Tibial artery (tissue), 4 donors: ENCODE measurements around the gene CHST11.

Source experiments
- DNase-seq, 2 donors: peaks; one replicate each; pipeline ENCODE4 v3.0.0-alpha.2; 2019
- H3K27ac ChIP-seq, 2 donors: fragments of 200-600 bp; sonication (generic) in 1 of 2; 1 replicate in 1 of 2; 2 replicates in 1 of 2; pipeline ENCODE4 v1.5.1; 2018 to 2019; ENCODE audit warnings: mild to moderate bottlenecking in 1 of 2
- H3K27me3 ChIP-seq, 2 donors: fragments of 200-600 bp; sonication (generic) in 1 of 2; one replicate each; pipeline versions ENCODE4 v1.5.1 to v1.6.0; 2016 to 2019
- H3K36me3 ChIP-seq, 3 donors: fragments of 200-600 bp; sonication (generic) in 2 of 3; one replicate each; pipeline ENCODE4 v1.5.1; 2016 to 2019; ENCODE audit warnings: mild to moderate bottlenecking in 2 of 3
- H3K4me1 ChIP-seq, 4 donors: fragments of 200-600 bp; sonication (generic) in 2 of 4; 1 replicate in 3 of 4; 2 replicates in 1 of 4; pipeline ENCODE4 v1.5.1; 2016 to 2019
- H3K4me3 ChIP-seq, 2 donors: fragments of 200-600 bp; sonication (generic) in 1 of 2; 1 replicate in 1 of 2; 2 replicates in 1 of 2; pipeline ENCODE4 v1.5.1; 2018 to 2019; ENCODE audit warnings: mild to moderate bottlenecking in 2 of 2
- H3K9me3 ChIP-seq, 3 donors: fragments of 200-600 bp; sonication (generic) in 1 of 3; one replicate each; pipeline ENCODE4 v1.5.1; 2016 to 2019
- intact Hi-C: fragments of 100-400 bp; cut with DNase I; formaldehyde crosslinking; loops from one replicate; pipeline ENCODE4 v1.15.0; 2023; ENCODE audit warnings: low total_unique reads
- TF ChIP-seq, protein P1 (sequence below), 2 experiments: fragments of 200-600 bp in 1 of 2; fragments of 450-650 bp in 1 of 2; IDR thresholded peaks; one replicate each; pipeline ENCODE4 v1.5.1; 2017 to 2019; ENCODE audit warnings: antibody characterized with exemption in 2 of 2, mild to moderate bottlenecking in 1 of 2, moderate library complexity in 1 of 2

Gene CHST11

DNA sequence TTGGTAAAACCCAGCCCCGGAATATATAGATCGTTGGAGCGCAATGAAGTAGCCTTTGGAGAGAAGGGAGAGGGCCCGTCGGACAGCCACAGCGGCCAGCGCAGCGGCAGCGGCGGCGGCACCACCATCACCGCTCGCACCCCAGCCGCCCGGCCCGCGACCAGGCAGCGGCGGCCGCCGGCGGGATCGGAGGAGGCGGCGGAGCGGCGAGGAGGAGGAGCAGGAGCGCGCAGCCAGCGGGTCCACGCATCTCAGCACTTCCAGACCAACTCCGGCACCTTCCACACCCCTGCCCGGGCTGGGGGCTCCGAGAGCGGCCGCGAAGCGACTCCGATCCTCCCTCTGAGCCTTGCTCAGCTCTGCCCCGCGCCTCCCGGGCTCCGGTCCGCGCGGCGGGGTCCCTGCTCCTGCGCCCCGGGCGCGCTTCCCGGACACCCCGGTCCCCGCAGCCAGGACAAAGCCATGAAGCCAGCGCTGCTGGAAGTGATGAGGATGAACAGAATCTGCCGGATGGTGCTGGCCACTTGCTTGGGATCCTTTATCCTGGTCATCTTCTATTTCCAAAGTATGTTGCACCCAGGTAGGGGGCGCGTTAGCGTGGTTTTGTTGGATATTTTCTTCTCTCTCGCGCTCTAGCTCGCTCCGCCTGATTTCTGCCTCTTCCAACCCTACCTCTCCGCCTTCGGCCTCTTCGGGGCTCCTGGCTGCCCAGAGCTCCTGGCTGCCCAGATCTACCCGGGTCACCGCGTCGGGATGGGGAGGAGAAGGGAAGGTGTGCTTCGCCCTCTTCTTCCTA, 400 bp downstream of the CHST11 start:
- intact Hi-C loops, result loop anchor here (5.0 kb wide), 3 partner anchors 215 to 1835 kb away; no protein-coding TSS in a partner anchor
- peaks cover 0 to 14% (median 6%) of the 10 kb centered on the region in 4 donors for H3K4me1 ChIP-seq
- H3K27ac ChIP-seq, result peak overlapping the region; percentile 79 to 81
- H3K4me3 ChIP-seq, result peak overlapping the region; percentile 59 to 72
- H3K27me3 ChIP-seq, result no peaks in the 10 kb centered on the region
- H3K36me3 ChIP-seq, result no peaks in the 10 kb centered on the region
- DNase-seq, result peak; percentile 83 to 84
- TF ChIP-seq, protein P1, sequence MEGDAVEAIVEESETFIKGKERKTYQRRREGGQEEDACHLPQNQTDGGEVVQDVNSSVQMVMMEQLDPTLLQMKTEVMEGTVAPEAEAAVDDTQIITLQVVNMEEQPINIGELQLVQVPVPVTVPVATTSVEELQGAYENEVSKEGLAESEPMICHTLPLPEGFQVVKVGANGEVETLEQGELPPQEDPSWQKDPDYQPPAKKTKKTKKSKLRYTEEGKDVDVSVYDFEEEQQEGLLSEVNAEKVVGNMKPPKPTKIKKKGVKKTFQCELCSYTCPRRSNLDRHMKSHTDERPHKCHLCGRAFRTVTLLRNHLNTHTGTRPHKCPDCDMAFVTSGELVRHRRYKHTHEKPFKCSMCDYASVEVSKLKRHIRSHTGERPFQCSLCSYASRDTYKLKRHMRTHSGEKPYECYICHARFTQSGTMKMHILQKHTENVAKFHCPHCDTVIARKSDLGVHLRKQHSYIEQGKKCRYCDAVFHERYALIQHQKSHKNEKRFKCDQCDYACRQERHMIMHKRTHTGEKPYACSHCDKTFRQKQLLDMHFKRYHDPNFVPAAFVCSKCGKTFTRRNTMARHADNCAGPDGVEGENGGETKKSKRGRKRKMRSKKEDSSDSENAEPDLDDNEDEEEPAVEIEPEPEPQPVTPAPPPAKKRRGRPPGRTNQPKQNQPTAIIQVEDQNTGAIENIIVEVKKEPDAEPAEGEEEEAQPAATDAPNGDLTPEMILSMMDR (IDR thresholded peaks at IDR 0.05), result peak; percentile 29 to 37
- H3K9me3 ChIP-seq, result no peaks in the 10 kb centered on the region

- no peaks in the 10 kb centered on the region for H3K9me3 ChIP-seq
- H3K27me3 ChIP-seq, result no peaks in the 10 kb centered on the region
- H3K4me3 ChIP-seq, result peak overlapping the region; percentile 59 to 72
- intact Hi-C loops, result loop anchor here (5.0 kb wide), 3 partner anchors 214 to 1834 kb away; no protein-coding TSS in a partner anchor
- DNase-seq, result peak; percentile 34 to 72
- no peaks in the 10 kb centered on the region for H3K36me3 ChIP-seq
- H3K4me1 ChIP-seq, result peaks cover 0 to 14% (median 6%) of the 10 kb centered on the region in 4 donors
- TF ChIP-seq, protein P1 (IDR thresholded peaks at IDR 0.05), result peak in 1 of 2 experiments; percentile 11
- H3K27ac ChIP-seq, result peak overlapping the region; percentile 79 to 81
These were observed 1.3 kb downstream of the CHST11 start for GRCh38 chr12:104457746-104458693.

GRCh38 chr12:104458694-104459367, 2.1 kb downstream of the CHST11 start:
- Histone ChIP-seq H3K4me3 (peak overlapping the region; percentile 59 to 72), H3K36me3 (no peaks in the 10 kb centered on the region), H3K27ac (peak overlapping the region; percentile 79 to 81), H3K9me3 (no peaks in the 10 kb centered on the region), H3K27me3 (no peaks in the 10 kb centered on the region), H3K4me1 (peaks cover 0 to 14% (median 6%) of the 10 kb centered on the region in 4 donors)
- peak in 1 of 2 donors; percentile 39 for DNase-seq
- intact Hi-C loops, result loop anchor here (5.0 kb wide), 3 partner anchors 213 to 1833 kb away; no protein-coding TSS in a partner anchor
- TF ChIP-seq, protein P1 (IDR thresholded peaks at IDR 0.05), result no peak

DNA sequence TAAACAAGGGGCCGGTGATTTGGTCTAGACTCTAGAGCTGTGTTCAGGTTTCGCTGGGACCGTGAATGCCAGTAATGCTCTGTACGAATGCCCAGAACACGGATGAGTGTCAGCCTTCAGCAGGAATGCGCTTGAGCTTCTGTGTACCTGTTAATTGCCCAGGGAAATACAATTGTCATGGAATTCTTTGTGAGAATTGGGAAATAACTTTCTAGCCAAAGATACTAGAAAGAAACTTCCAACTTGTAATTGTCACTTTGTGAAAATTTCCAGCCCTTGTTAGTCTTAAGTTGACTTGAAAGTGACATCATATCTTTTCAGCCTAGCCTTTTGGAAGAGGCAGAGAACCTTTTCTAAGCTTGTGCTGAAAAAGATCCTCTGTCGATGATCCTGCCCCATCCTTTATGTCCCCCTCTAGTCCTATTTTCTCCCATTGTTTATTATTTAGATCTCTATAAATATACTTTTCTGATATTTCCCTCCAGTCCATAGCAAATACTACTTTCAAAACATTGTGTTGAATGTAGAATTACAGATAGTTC, 2.7 kb downstream of the CHST11 start:
- no peaks in the 10 kb centered on the region for H3K27me3 ChIP-seq
- peaks cover 0 to 14% (median 6%) of the 10 kb centered on the region in 4 donors for H3K4me1 ChIP-seq
- no peak for DNase-seq
- H3K36me3 ChIP-seq, result no peaks in the 10 kb centered on the region
- no peaks in the 10 kb centered on the region for H3K9me3 ChIP-seq
- H3K27ac ChIP-seq, result peak overlapping the region; percentile 79 to 81
- TF ChIP-seq, protein P1 (IDR thresholded peaks at IDR 0.05), result no peak
- peak overlapping the region; percentile 59 to 72 for H3K4me3 ChIP-seq
- intact Hi-C loops, result loop anchor here (5.0 kb wide), 3 partner anchors 213 to 1833 kb away; no protein-coding TSS in a partner anchor
